Spleen (tissue), 11 donors: Measurements from ENCODE around the gene FAM117A. TPM values are rescaled to one million over a fixed set of nuclear protein-coding genes. Genes with fewer than 3 reads are reported as not detected.
A peak's percentile ranks its signal among the peaks of the same experiment; 100 is the strongest.

Experiments
- DNase-seq: peaks from one replicate; pipeline ENCODE4 v3.0.0-alpha.2; 2020
- H3K27ac ChIP-seq, 8 donors: fragments of 200-600 bp; sonication (generic) in 7 of 8; 1 replicate in 4 of 8; 2 replicates in 4 of 8; pipeline versions ENCODE4 v1.5.0 to v1.8.0; 2016 to 2021; ENCODE audit warnings: inconsistent platforms in 4 of 8, mild to moderate bottlenecking in 4 of 8, moderate library complexity in 1 of 8
- H3K27me3 ChIP-seq, 7 donors: fragments of 200-600 bp; sonication (generic) in 6 of 7; replicated peaks in 1 of 7; 1 replicate in 4 of 7; 2 replicates in 3 of 7; pipeline versions ENCODE4 v1.5.0 to v1.8.0; 2016 to 2021; ENCODE audit warnings: inconsistent platforms in 3 of 7, mild to moderate bottlenecking in 1 of 7
- H3K36me3 ChIP-seq, 6 donors: fragments of 200-600 bp; sonication (generic) in 5 of 6; 1 replicate in 4 of 6; 2 replicates in 2 of 6; pipeline versions ENCODE4 v1.5.0 to v1.8.0; 2016 to 2021; ENCODE audit warnings: inconsistent platforms in 2 of 6
- H3K4me1 ChIP-seq, 6 donors: fragments of 200-600 bp; sonication (generic) in 5 of 6; 1 replicate in 3 of 6; 2 replicates in 3 of 6; pipeline versions ENCODE4 v1.5.0 to v1.8.0; 2016 to 2021; ENCODE audit warnings: inconsistent platforms in 3 of 6
- H3K4me3 ChIP-seq, 8 donors: fragments of 200-600 bp; sonication (generic) in 7 of 8; 1 replicate in 4 of 8; 2 replicates in 4 of 8; pipeline versions ENCODE4 v1.5.0 to v1.8.0; 2016 to 2021; ENCODE audit warnings: inconsistent platforms in 4 of 8, mild to moderate bottlenecking in 4 of 8, moderate library complexity in 2 of 8
- H3K9me3 ChIP-seq, 8 donors: fragments of 200-600 bp; sonication (generic) in 7 of 8; 1 replicate in 4 of 8; 2 replicates in 4 of 8; pipeline versions ENCODE4 v1.5.0 to v1.8.0; 2016 to 2021; ENCODE audit warnings: inconsistent platforms in 4 of 8
- POLR2A ChIP-seq, 3 donors: fragments of 450-650 bp; IDR thresholded peaks; one replicate each; pipeline ENCODE4 v1.5.1; 2017; ENCODE audit warnings: antibody characterized with exemption in 3 of 3, mild to moderate bottlenecking in 1 of 3
- POLR2AphosphoS5 ChIP-seq, 3 donors: sonication (generic); formaldehyde crosslinking; IDR thresholded peaks; one replicate each; pipeline ENCODE4 v1.5.1; 2017; ENCODE audit warnings: antibody characterized with exemption in 3 of 3
- WGBS, 5 donors: extraction: QIAGEN DNeasy Blood & Tissue Kit in 3 of 5; methylation state at CpG; one replicate each; pipeline versions ENCODE4 v1.1.5 to v1.1.7; 2013 to 2018; 5-methylcytosine and 5-hydroxymethylcytosine counted together
- intact Hi-C: fragments of 100-400 bp; cut with DNase I; formaldehyde crosslinking; loops from one replicate; pipeline ENCODE4 v1.15.0; 2023; ENCODE audit warnings: low total_unique reads
- polyA plus RNA-seq, 3 donors: library from polyadenylated mRNA; stranded (reverse); fragments of 200-250 nt; gene quantifications; one replicate each; pipeline ENCODE4 v1.2.1, GENCODE V29; 2013
- total RNA-seq, 7 donors: library from RNA; depleted of rRNA in 3 of 7; stranded (reverse); fragments of >200 nt in 3 of 7; fragmentation: NEBNext Ultra II Directional in 4 of 7; extraction: Animal tissue kit (Norgen Biotek cat#: 25700) in 4 of 7; gene quantifications; one replicate each; pipeline versions ENCODE4 v1.1.0 to v1.2.1, GENCODE V29; 2016 to 2021
- TF ChIP-seq, protein P1 (sequence below), 11 experiments: fragments of 200-600 bp in 7 of 11; fragments of 450-650 bp in 4 of 11; sonication (generic) in 4 of 11; IDR thresholded peaks in 8 of 11; conservative IDR thresholded peaks in 3 of 11; 1 replicate in 7 of 11; 2 replicates in 4 of 11; pipeline versions ENCODE4 v1.4.0 to v1.8.0; 2016 to 2021; ENCODE audit warnings: antibody characterized with exemption in 11 of 11, inconsistent platforms in 4 of 11, mild to moderate bottlenecking in 1 of 11
- donor health status: healthy with polysubstance abuse.
- donor health status: DM: no; HTN: no; CAD: no; lungs with moderate emphysema.
- donor health status: DM: no; HTN: no; CAD: no.
- donor health status: Bipolar disorder and iron deficiency.
- donor health status: healthy.
- donor health status: DM: no; HTN: no; CAD: no.
- donor health status: DM: yes; HTN: yes; CAD: no.

Gene FAM117A
- total and polyA plus RNA-seq, 10 donors, result 15.6 to 87.4 (median 47.4) TPM

DNA sequence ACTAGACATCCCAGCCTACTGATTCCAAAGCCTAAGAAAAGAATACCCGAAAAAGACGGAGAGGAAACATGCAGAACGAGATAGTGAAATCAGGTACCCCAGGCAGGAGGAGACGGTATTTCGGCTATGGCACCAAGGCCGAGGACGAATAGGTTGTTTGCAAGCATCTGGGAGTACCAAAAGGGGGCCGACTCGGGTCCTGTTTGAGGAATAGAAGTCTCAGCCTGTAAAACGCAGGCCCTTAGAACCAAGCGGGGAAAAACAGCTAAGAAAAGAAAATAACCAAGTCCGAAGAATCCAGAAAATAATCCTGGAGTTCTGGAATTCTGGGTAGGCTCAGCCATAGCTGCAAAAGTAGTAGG, 56.7 kb downstream of the FAM117A start:
- DNase-seq, result peak; percentile 66
- H3K4me3 ChIP-seq, result peak overlapping the region; percentile 82 to 100 (median 95)
- H3K27me3 ChIP-seq, result no peaks in the 10 kb centered on the region
- no peaks in the 10 kb centered on the region for H3K9me3 ChIP-seq
- H3K27ac ChIP-seq, result peak overlapping the region; percentile 90 to 98 (median 94)
- peaks cover 14 to 80% (median 40%) of the 10 kb centered on the region in 6 donors for H3K4me1 ChIP-seq
- intact Hi-C loops, result loop anchor here (5.0 to 10.0 kb wide), 2 partner anchors 75 to 148 kb away; no protein-coding TSS in a partner anchor
- TF ChIP-seq POLR2AphosphoS5 (IDR thresholded peaks at IDR 0.05) (no peak), POLR2A (IDR thresholded peaks at IDR 0.05) (no peak)
- TF ChIP-seq, protein P1, sequence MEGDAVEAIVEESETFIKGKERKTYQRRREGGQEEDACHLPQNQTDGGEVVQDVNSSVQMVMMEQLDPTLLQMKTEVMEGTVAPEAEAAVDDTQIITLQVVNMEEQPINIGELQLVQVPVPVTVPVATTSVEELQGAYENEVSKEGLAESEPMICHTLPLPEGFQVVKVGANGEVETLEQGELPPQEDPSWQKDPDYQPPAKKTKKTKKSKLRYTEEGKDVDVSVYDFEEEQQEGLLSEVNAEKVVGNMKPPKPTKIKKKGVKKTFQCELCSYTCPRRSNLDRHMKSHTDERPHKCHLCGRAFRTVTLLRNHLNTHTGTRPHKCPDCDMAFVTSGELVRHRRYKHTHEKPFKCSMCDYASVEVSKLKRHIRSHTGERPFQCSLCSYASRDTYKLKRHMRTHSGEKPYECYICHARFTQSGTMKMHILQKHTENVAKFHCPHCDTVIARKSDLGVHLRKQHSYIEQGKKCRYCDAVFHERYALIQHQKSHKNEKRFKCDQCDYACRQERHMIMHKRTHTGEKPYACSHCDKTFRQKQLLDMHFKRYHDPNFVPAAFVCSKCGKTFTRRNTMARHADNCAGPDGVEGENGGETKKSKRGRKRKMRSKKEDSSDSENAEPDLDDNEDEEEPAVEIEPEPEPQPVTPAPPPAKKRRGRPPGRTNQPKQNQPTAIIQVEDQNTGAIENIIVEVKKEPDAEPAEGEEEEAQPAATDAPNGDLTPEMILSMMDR (IDR thresholded peaks at IDR 0.05 in 8 of 11, conservative IDR thresholded peaks at IDR 0.05 in 3 of 11), result no peak
- H3K36me3 ChIP-seq, result peaks cover 7 to 74% (median 58%) of the 10 kb centered on the region in 6 donors
- 1 to 2% (median 2%) methylated on average over 12 of the region's 12 CpGs for WGBS, 5 donors

DNA sequence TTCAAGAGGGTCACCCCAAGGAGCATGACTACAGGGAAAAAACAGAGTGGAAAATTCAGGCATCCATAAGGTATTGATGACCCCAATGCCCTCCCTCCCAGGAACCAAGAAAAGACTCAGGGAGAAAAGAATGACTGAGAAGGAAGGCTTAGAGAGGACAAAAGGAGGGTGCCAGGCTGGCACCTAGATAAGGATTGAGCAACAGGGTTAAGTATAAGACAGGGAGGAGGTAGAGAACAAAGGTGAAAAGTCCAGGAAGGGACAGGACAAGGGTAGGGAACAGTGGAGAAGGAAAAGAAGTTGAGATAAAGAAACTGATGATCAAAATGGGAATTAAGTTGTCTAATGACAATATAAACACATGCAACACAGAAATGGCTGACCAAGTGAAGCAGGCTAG, 58.7 kb downstream of the FAM117A start:
- no peak overlapping the region for H3K4me3 ChIP-seq
- H3K9me3 ChIP-seq, result no peaks in the 10 kb centered on the region
- H3K4me1 ChIP-seq, result peaks cover 14 to 60% (median 39%) of the 10 kb centered on the region in 6 donors
- H3K27ac ChIP-seq, result no peak overlapping the region
- no peaks in the 10 kb centered on the region for H3K27me3 ChIP-seq
- TF ChIP-seq, protein P1 (IDR thresholded peaks at IDR 0.05 in 8 of 11, conservative IDR thresholded peaks at IDR 0.05 in 3 of 11), result no peak
- TF ChIP-seq POLR2A (IDR thresholded peaks at IDR 0.05) (no peak), POLR2AphosphoS5 (IDR thresholded peaks at IDR 0.05) (no peak)
- no peak for DNase-seq
- H3K36me3 ChIP-seq, result peaks cover 7 to 74% (median 60%) of the 10 kb centered on the region in 6 donors
- intact Hi-C loops, result loop anchor here (5.0 to 10.0 kb wide), 2 partner anchors 77 to 150 kb away; no protein-coding TSS in a partner anchor

DNA sequence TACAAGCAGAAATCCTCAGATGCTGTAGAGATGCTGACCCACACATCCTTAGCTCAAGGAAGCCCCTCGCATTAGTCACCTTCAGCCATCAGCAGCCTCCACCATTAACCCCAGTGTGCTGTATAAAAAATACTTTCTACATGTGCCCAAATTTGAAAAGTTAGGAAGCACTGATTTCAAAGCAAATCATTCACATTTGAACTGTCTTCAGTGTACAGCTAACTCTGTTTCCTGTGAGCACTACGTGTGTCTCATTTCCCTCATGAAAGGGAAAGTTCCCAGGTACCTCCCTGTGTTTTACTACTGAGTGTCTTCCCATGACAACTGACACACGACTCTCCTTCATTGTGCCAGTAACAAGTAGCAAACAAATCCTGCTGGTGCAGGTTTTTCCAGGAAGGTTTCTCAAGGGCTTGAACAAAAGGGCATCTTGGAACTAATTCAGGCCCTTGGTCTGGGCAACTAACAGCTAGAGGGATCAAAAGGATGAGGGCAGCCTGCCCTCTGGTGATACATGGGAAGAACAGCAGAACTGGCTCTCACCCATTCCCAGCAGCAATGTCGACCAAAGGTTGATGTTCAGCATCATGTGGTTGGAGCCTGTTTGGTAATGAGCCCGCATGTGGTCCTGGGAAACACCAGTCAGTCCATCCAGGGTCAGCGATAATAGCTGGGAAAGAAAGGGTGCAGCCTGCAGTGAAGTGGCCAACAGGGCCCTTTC, 60.2 kb downstream of the FAM117A start:
- Histone ChIP-seq H3K27ac (no peak overlapping the region), H3K27me3 (no peaks in the 10 kb centered on the region), H3K9me3 (no peaks in the 10 kb centered on the region), H3K4me3 (no peak overlapping the region), H3K36me3 (peaks cover 9 to 78% (median 64%) of the 10 kb centered on the region in 6 donors), H3K4me1 (peaks cover 10 to 52% (median 29%) of the 10 kb centered on the region in 6 donors)
- DNase-seq, result peak; percentile 17
- intact Hi-C loops, result loop anchor here (10.0 kb wide), 1 partner anchor 151 kb away; no protein-coding TSS in a partner anchor
- no peak for TF ChIP-seq POLR2A (IDR thresholded peaks at IDR 0.05)
- TF ChIP-seq, protein P1 (IDR thresholded peaks at IDR 0.05 in 8 of 11, conservative IDR thresholded peaks at IDR 0.05 in 3 of 11), result peak in 4 of 11 experiments; percentile 13 to 44 (median 24)
- WGBS, 5 donors, result 55 to 69% (median 64%) methylated on average over 6 of the region's 6 CpGs

DNA sequence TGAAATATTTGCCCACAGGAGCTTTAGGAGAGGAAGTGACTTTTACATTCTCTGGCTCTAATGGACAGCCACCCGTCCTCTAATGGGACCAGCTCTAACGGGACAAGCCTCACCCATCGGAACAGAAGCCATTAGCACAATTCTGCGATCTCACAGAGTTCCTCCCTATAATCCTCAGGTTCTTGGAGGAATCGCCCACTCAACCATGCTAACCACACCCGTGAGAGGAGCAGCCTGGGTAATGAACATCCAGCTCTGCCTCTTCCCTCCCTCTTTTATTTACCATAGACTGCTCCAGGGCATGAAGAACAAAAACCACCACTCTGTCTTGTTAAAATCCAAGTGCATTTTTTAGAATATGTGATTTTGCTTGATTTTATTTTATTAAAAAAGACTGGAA, 63.0 kb downstream of the FAM117A start:
- Histone ChIP-seq H3K4me1 (peaks cover 0 to 40% (median 12%) of the 10 kb centered on the region in 6 donors), H3K4me3 (no peak overlapping the region), H3K9me3 (no peaks in the 10 kb centered on the region), H3K36me3 (peaks cover 9 to 71% (median 62%) of the 10 kb centered on the region in 6 donors), H3K27ac (no peak overlapping the region), H3K27me3 (no peaks in the 10 kb centered on the region)
- no peak for DNase-seq
- intact Hi-C loops, result loop anchor here (10.0 kb wide), 1 partner anchor 154 kb away; no protein-coding TSS in a partner anchor
- TF ChIP-seq, protein P1 (IDR thresholded peaks at IDR 0.05 in 8 of 11, conservative IDR thresholded peaks at IDR 0.05 in 3 of 11), result no peak
- TF ChIP-seq POLR2A (IDR thresholded peaks at IDR 0.05) (no peak), POLR2AphosphoS5 (IDR thresholded peaks at IDR 0.05) (no peak)
- WGBS, 5 donors, result 85 to 91% (median 88%) methylated on average over 6 of the region's 6 CpGs
